IPS-11a (cell line): Measurements from ENCODE around the gene IGSF3.
"Not testable (repeated sequence)": the region's sequence is repeated elsewhere in the genome, so short reads cannot be mapped to it uniquely, and the experiment has no call there.

Experiments used
- H3K4me3 ChIP-seq: one replicate; pipeline ENCODE4 v1.5.1; 2013; ENCODE audit warnings: low read depth, low read length, control low read depth

The IGSF3 gene

GRCh38 chr1:116631996-116632925 lies 35.3 kb downstream of the IGSF3 start:
- not testable (repeated sequence) for H3K4me3 ChIP-seq

- H3K4me3 ChIP-seq = not testable (repeated sequence)
Observed at GRCh38 chr1:116631554-116631953, 36.0 kb downstream of the IGSF3 start.

- H3K4me3 ChIP-seq = not testable (repeated sequence)
Observed at GRCh38 chr1:116630057-116630456, 37.5 kb downstream of the IGSF3 start.

GRCh38 chr1:116629441-116629840 lies 38.1 kb downstream of the IGSF3 start:
- not testable (repeated sequence) for H3K4me3 ChIP-seq

- no peak overlapping the region for H3K4me3 ChIP-seq
Observed at GRCh38 chr1:116628448-116628847, 39.1 kb downstream of the IGSF3 start.

GRCh38 chr1:116627357-116627756 lies 40.2 kb downstream of the IGSF3 start:
- H3K4me3 ChIP-seq = not testable (repeated sequence)

- H3K4me3 ChIP-seq = not testable (repeated sequence)
Observed at GRCh38 chr1:116626915-116627314, 40.6 kb downstream of the IGSF3 start.

GRCh38 chr1:116625155-116625554 lies 42.4 kb downstream of the IGSF3 start:
- not testable (repeated sequence) for H3K4me3 ChIP-seq

GRCh38 chr1:116624040-116624439 lies 43.5 kb downstream of the IGSF3 start:
- H3K4me3 ChIP-seq = no peak overlapping the region

GRCh38 chr1:116622496-116622895 lies 45.0 kb downstream of the IGSF3 start:
- H3K4me3 ChIP-seq = not testable (repeated sequence)

GRCh38 chr1:116621756-116622155 lies 45.8 kb downstream of the IGSF3 start:
- not testable (repeated sequence) for H3K4me3 ChIP-seq

GRCh38 chr1:116620392-116620791 lies 47.1 kb downstream of the IGSF3 start:
- not testable (repeated sequence) for H3K4me3 ChIP-seq

- H3K4me3 ChIP-seq = not testable (repeated sequence)
Observed at GRCh38 chr1:116619106-116619505, 48.4 kb downstream of the IGSF3 start.

GRCh38 chr1:116617808-116618207 lies 49.7 kb downstream of the IGSF3 start:
- H3K4me3 ChIP-seq = not testable (repeated sequence)

- not testable (repeated sequence) for H3K4me3 ChIP-seq
Observed at GRCh38 chr1:116613825-116614224, 53.7 kb downstream of the IGSF3 start.

GRCh38 chr1:116609801-116610371 lies 57.6 kb downstream of the IGSF3 start:
- not testable (repeated sequence) for H3K4me3 ChIP-seq

- not testable (repeated sequence) for H3K4me3 ChIP-seq
Observed at GRCh38 chr1:116608841-116609240, 58.7 kb downstream of the IGSF3 start.

GRCh38 chr1:116608151-116608550 lies 59.4 kb downstream of the IGSF3 start:
- not testable (repeated sequence) for H3K4me3 ChIP-seq

- not testable (repeated sequence) for H3K4me3 ChIP-seq
Observed at GRCh38 chr1:116607463-116607862, 60.1 kb downstream of the IGSF3 start.

- H3K4me3 ChIP-seq = not testable (repeated sequence)
Observed at GRCh38 chr1:116606067-116606466, 61.5 kb downstream of the IGSF3 start.

GRCh38 chr1:116605315-116605714 lies 62.2 kb downstream of the IGSF3 start:
- H3K4me3 ChIP-seq = no peak overlapping the region

- not testable (repeated sequence) for H3K4me3 ChIP-seq
Observed at GRCh38 chr1:116604408-116604807, 63.1 kb downstream of the IGSF3 start.
